SK-N-SH (cell line): ENCODE results near the gene ROBO3.

ENCODE experiments used
- CHD2 ChIP-seq: fragments of 150-350 bp; IDR thresholded peaks from 2 replicates; pipeline ENCODE4 v1.6.1; 2018; ENCODE audit warnings: low read length; ENCODE audit not compliant: partially characterized antibody
- CTCF ChIP-seq: fragments of 200-600 bp; sonication (generic); IDR thresholded peaks from 2 replicates; pipeline ENCODE4 v1.6.1; 2017; ENCODE audit warnings: antibody characterized with exemption, mild to moderate bottlenecking, moderate library complexity
- EP300 ChIP-seq, 2 experiments: IDR thresholded peaks; 2 replicates each; pipeline versions ENCODE4 v1.4.0 to v1.6.1; 2012; ENCODE audit warnings: borderline replicate concordance in 1 of 2, low read depth in 1 of 2, low read length in 1 of 2
- EZH2phosphoT487 ChIP-seq: fragments of 200-600 bp; sonication (generic); IDR thresholded peaks from 2 replicates; pipeline ENCODE4 v1.6.1; 2017; ENCODE audit warnings: low read depth, mixed run types, mild to moderate bottlenecking, antibody characterized with exemption, moderate library complexity, borderline replicate concordance
- FOXM1 ChIP-seq: IDR thresholded peaks from 2 replicates; pipeline ENCODE4 v1.4.0; 2012; ENCODE audit warnings: low read depth, mild to moderate bottlenecking
- MXI1 ChIP-seq: IDR thresholded peaks from 2 replicates; pipeline ENCODE4 v1.6.1; 2012; ENCODE audit warnings: mild to moderate bottlenecking, low read depth, low read length, improper control_type of control experiment
- RAD21 ChIP-seq: IDR thresholded peaks from 2 replicates; pipeline ENCODE4 v1.6.1; 2012; ENCODE audit warnings: mild to moderate bottlenecking, low read length
- SIN3A ChIP-seq: IDR thresholded peaks from 2 replicates; pipeline ENCODE4 v1.6.1; 2012; ENCODE audit warnings: low read depth, mild to moderate bottlenecking, low read length, moderate library complexity, borderline replicate concordance
- TF ChIP-seq, protein P1 (sequence below): IDR thresholded peaks from 2 replicates; pipeline ENCODE4 v1.4.0; 2012; ENCODE audit warnings: low read depth, borderline replicate concordance
- TF ChIP-seq, protein P2 (sequence below): fragments of 150-350 bp; IDR thresholded peaks from 2 replicates; pipeline ENCODE4 v1.6.1; 2017; ENCODE audit warnings: antibody characterized with exemption, low read length, low read depth, borderline replicate concordance
- TF ChIP-seq, protein P3 (sequence below): IDR thresholded peaks from 2 replicates; pipeline ENCODE4 v1.4.0; 2012; ENCODE audit warnings: low read depth

- TF ChIP-seq SIN3A = no peak; the same call in 1 of the 2 replicates
- TF ChIP-seq CTCF = peak; percentile 75
- peak; percentile 32 for TF ChIP-seq CHD2
- TF ChIP-seq, protein P1, sequence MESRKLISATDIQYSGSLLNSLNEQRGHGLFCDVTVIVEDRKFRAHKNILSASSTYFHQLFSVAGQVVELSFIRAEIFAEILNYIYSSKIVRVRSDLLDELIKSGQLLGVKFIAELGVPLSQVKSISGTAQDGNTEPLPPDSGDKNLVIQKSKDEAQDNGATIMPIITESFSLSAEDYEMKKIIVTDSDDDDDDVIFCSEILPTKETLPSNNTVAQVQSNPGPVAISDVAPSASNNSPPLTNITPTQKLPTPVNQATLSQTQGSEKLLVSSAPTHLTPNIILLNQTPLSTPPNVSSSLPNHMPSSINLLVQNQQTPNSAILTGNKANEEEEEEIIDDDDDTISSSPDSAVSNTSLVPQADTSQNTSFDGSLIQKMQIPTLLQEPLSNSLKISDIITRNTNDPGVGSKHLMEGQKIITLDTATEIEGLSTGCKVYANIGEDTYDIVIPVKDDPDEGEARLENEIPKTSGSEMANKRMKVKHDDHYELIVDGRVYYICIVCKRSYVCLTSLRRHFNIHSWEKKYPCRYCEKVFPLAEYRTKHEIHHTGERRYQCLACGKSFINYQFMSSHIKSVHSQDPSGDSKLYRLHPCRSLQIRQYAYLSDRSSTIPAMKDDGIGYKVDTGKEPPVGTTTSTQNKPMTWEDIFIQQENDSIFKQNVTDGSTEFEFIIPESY = no peak
- TF ChIP-seq MXI1 = peak; percentile 61
- TF ChIP-seq, protein P2, sequence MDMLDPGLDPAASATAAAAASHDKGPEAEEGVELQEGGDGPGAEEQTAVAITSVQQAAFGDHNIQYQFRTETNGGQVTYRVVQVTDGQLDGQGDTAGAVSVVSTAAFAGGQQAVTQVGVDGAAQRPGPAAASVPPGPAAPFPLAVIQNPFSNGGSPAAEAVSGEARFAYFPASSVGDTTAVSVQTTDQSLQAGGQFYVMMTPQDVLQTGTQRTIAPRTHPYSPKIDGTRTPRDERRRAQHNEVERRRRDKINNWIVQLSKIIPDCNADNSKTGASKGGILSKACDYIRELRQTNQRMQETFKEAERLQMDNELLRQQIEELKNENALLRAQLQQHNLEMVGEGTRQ = no peak; the same call in 1 of the 2 replicates
- no peak for TF ChIP-seq EZH2phosphoT487
- TF ChIP-seq FOXM1 = no peak
- TF ChIP-seq EP300 (IDR thresholded peaks at IDR 0.05; ENCODE audit: borderline replicate concordance in 1 of 2, low read depth in 1 of 2, low read length in 1 of 2) = no peak
- peak; percentile 32; the same call in 1 of the 2 replicates for TF ChIP-seq RAD21
- TF ChIP-seq, protein P3, sequence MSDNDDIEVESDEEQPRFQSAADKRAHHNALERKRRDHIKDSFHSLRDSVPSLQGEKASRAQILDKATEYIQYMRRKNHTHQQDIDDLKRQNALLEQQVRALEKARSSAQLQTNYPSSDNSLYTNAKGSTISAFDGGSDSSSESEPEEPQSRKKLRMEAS = peak; percentile 78
Measured at GRCh38 chr11:124875943-124876817, 10.9 kb downstream of the ROBO3 start.
